ENCODE data around the gene HAGH. TPM values are rescaled to one million over a fixed set of nuclear protein-coding genes. Genes with fewer than 3 reads are reported as not detected.

HAGH gene
- total RNA-seq, 1 experiment from 2014 or later: 36.0 TPM

- TF ChIP-seq HMGXB4 (CRISPR knock-in tag; IDR thresholded peaks at IDR 0.05): no peak
- ChIA-PET CTCF (interaction anchor here (0.6 to 2.3 kb wide), 7 partner anchors 11 to 191 kb away, joined by 3 to 16 read pairs (median 5); no protein-coding TSS in a partner anchor), POLR2A (no interaction called here)
- ATAC-seq (peak; percentile 61), DNase-seq (ENCODE audit: low spot score) (peak; percentile 70)
- Mint-ChIP-seq H3K9me3 (no peaks in the 10 kb centered on the region), H3K4me3 (no peak overlapping the region), H3K4me1 (no peaks in the 10 kb centered on the region), H3K36me3 (peaks cover 7% of the 10 kb centered on the region), H3K27ac (no peak overlapping the region), H3K27me3 (ENCODE audit: low read depth) (no peaks in the 10 kb centered on the region)
These were observed 13.9 kb downstream of the HAGH start for GRCh38 chr16:1812732-1813163.

GRCh38 chr16:1810536-1810935, 16.1 kb downstream of the HAGH start:
- TF ChIP-seq NFE2L1 (CRISPR knock-in tag; IDR thresholded peaks at IDR 0.05) (no peak), GABPB1 (CRISPR knock-in tag; IDR thresholded peaks at IDR 0.05) (no peak), NR1H2 (CRISPR knock-in tag; IDR thresholded peaks at IDR 0.05) (no peak), SOX15 (CRISPR knock-in tag; IDR thresholded peaks at IDR 0.05) (no peak)
- CTCF ChIA-PET: no interaction called here
- no peak overlapping the region for H3K4me3 Mint-ChIP-seq
- ATAC-seq (no peak), DNase-seq (ENCODE audit: low spot score) (no peak)
- POLR2A ChIA-PET: no interaction called here
- H3K27me3 Mint-ChIP-seq (ENCODE audit: low read depth): no peaks in the 10 kb centered on the region; the same call in 1 of the 2 replicates
- H3K4me1 Mint-ChIP-seq: no peaks in the 10 kb centered on the region
- peaks cover 4% of the 10 kb centered on the region; the same call in 1 of the 2 replicates for H3K9me3 Mint-ChIP-seq
- H3K27ac Mint-ChIP-seq: no peak overlapping the region
- H3K36me3 Mint-ChIP-seq: peaks cover 17% of the 10 kb centered on the region

- no peak overlapping the region; the same call in 1 of the 2 replicates for H3K27ac Mint-ChIP-seq
- ATAC-seq (no peak), DNase-seq (ENCODE audit: low spot score) (no peak)
- no peak for TF ChIP-seq SOX15 (CRISPR knock-in tag; IDR thresholded peaks at IDR 0.05)
- no peak for TF ChIP-seq GABPB1 (CRISPR knock-in tag; IDR thresholded peaks at IDR 0.05)
- TF ChIP-seq ZNF416 (CRISPR knock-in tag; IDR thresholded peaks at IDR 0.05): no peak
- TF ChIP-seq NFE2L1 (CRISPR knock-in tag; IDR thresholded peaks at IDR 0.05): no peak
- no peak for TF ChIP-seq ZNF317 (CRISPR knock-in tag; IDR thresholded peaks at IDR 0.05; ENCODE audit: borderline replicate concordance, low read depth)
- no peak for TF ChIP-seq SP1 (CRISPR knock-in tag; conservative IDR thresholded peaks at IDR 0.05)
- no peak for TF ChIP-seq ZSCAN18 (CRISPR knock-in tag; IDR thresholded peaks at IDR 0.05)
- no peak for TF ChIP-seq MAX (CRISPR knock-in tag; IDR thresholded peaks at IDR 0.05)
- TF ChIP-seq ESRRA (CRISPR knock-in tag; IDR thresholded peaks at IDR 0.05; ENCODE audit: borderline replicate concordance): no peak
- TF ChIP-seq SMAD4 (CRISPR knock-in tag; IDR thresholded peaks at IDR 0.05): no peak
- TF ChIP-seq MLX (CRISPR knock-in tag; IDR thresholded peaks at IDR 0.05): no peak
- no peak for TF ChIP-seq E2F1 (CRISPR knock-in tag; IDR thresholded peaks at IDR 0.05)
- TF ChIP-seq NFATC4 (CRISPR knock-in tag; IDR thresholded peaks at IDR 0.05): no peak
- no peak for TF ChIP-seq ZNF671 (CRISPR knock-in tag; IDR thresholded peaks at IDR 0.05)
- no peak for TF ChIP-seq ZNF263 (CRISPR knock-in tag; IDR thresholded peaks at IDR 0.05; ENCODE audit: low read depth)
- no peak for TF ChIP-seq NR3C1 (CRISPR knock-in tag; conservative IDR thresholded peaks at IDR 0.05; ENCODE audit: low read depth)
- TF ChIP-seq PREB (CRISPR knock-in tag; IDR thresholded peaks at IDR 0.05; ENCODE audit: borderline replicate concordance): no peak
- no peak for TF ChIP-seq ATF6 (CRISPR knock-in tag; IDR thresholded peaks at IDR 0.05)
- ChIA-PET POLR2A (no interaction called here), CTCF (interaction anchor here (0.9 kb wide), 1 partner anchor 87 kb away, joined by 3 read pairs; no protein-coding TSS in a partner anchor)
- H3K36me3 Mint-ChIP-seq: peaks cover 14% of the 10 kb centered on the region
- H3K4me1 Mint-ChIP-seq: no peaks in the 10 kb centered on the region
- peaks cover 4% of the 10 kb centered on the region; the same call in 1 of the 2 replicates for H3K9me3 Mint-ChIP-seq
- H3K4me3 Mint-ChIP-seq: no peak overlapping the region
- no peaks in the 10 kb centered on the region; the same call in 1 of the 2 replicates for H3K27me3 Mint-ChIP-seq (ENCODE audit: low read depth)
These were observed 16.5 kb downstream of the HAGH start for GRCh38 chr16:1810106-1810505.

Data from WTC11 (cell line).